Retinal pigment epithelial cell (primary cell): ENCODE measurements around the gene EMC6.

Source experiments
- DNase-seq: peaks from one replicate; pipeline ENCODE4 v3.0.0-alpha.2; 2010; ENCODE audit warnings: low read depth
- H3K4me3 ChIP-seq: 2 replicates; pipeline ENCODE4 v1.5.1; 2011; ENCODE audit warnings: mild to moderate bottlenecking, low read length, control low read depth, moderate library complexity
- TF ChIP-seq, protein P1 (sequence below): conservative IDR thresholded peaks from 2 replicates; pipeline ENCODE4 v1.5.1; 2011; ENCODE audit warnings: low read depth, low read length, control low read depth, inconsistent platforms

EMC6 gene

DNA sequence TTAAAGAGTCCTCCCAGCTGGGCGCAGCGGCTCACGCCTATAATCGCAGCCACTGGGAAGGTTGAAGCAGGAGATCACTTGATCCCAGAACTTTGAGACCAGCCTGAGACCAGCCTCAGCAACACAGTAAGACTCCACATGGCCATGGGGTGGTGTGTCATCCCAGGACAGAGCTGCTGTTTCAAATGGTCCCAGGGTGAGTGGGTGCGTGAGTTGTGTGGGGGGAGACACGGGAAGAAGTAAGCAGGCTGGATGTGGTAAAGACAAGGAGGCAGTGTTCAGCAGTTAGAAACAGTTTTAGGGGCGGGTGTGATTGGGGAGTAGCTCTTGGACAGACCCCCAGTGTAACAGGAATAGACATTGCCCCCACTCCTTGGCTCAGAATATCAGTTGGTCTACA, 36.3 kb upstream of the EMC6 start:
- TF ChIP-seq, protein P1, sequence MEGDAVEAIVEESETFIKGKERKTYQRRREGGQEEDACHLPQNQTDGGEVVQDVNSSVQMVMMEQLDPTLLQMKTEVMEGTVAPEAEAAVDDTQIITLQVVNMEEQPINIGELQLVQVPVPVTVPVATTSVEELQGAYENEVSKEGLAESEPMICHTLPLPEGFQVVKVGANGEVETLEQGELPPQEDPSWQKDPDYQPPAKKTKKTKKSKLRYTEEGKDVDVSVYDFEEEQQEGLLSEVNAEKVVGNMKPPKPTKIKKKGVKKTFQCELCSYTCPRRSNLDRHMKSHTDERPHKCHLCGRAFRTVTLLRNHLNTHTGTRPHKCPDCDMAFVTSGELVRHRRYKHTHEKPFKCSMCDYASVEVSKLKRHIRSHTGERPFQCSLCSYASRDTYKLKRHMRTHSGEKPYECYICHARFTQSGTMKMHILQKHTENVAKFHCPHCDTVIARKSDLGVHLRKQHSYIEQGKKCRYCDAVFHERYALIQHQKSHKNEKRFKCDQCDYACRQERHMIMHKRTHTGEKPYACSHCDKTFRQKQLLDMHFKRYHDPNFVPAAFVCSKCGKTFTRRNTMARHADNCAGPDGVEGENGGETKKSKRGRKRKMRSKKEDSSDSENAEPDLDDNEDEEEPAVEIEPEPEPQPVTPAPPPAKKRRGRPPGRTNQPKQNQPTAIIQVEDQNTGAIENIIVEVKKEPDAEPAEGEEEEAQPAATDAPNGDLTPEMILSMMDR: no peak
- DNase-seq: no peak
- no peak overlapping the region for H3K4me3 ChIP-seq

DNA sequence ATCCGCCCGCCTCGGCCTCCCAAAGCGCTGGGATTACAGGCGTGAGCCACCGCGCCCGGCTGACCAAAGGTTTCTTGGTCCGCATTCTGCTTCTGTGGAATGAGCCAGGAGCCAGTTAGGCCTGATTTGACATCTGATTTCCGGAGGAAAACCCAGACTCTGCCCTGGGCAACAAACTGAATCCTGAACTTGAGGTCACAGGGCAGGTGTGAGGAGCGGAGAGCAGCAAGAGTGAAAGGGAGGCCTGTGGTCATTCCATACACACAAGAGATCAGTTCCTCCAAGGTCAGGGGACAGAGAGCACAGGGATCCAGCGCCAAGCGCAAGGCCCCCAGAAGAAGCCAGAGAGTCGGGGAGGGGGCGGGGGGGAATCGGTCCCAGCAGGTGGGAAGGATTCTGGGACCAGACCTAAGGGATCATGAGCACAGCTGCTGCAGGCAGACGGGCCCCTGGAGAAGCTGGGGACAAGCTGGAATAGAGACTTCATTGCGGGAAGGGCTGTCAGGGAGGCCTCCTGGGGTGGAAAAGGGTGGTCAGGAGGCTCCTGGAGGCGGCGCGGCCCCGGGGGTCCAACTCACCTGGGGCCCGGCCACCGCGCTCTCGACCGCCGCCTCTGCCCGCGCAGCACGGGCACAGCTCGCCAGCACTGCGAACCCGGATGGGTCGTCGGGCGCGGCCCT, 33.0 kb upstream of the EMC6 start:
- DNase-seq: no peak
- TF ChIP-seq, protein P1: no peak
- peak overlapping the region; percentile 86 for H3K4me3 ChIP-seq

DNA sequence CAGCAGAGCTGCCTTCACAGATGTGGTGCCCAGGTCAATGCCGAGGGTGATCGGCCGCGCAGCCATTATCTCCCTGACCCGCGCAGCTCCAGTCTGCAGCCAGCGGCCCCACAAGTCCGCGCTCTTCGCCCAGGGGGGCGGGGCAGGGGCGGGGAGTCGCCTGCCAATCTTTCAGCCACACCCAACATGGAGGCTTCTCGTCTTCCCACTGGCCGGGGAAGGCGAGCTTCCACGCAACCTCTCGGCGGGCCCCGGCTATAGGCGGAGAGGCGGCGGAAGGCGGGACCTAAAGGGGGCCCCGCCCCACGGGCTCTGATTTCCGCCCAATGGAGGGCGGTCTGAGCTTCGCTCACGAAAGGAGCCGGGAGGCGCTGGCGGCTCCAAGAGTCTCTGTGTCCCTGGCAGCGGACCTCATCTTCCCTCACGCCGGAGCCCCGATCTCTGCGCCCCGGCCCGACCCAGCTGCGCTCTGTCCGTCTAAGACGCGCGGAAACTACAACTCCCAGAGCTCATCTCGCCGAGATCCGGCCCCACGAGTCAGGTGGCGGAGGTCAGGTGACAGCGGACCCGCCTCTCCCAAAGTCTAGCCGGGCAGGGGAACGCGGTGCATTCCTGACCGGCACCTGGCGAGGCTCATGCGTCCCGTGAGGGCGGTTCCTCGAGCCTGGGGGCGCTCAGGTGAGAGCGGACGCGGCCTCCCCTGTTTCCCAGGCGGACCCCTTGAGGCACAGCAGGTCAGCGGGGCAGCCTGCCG, 32.3 kb upstream of the EMC6 start, which contains the start of the genes CTNS and SHPK:
TSS of gene CTNS (plus strand) at position 607 of the 754 bp plus-strand sequence. CDS start 3,447 bp downstream, outside the sequence.
TSS of gene SHPK (minus strand) at position 97 of the 754 bp plus-strand sequence. CDS start at position 66, 31 bp downstream.
- TF ChIP-seq, protein P1: no peak
- H3K4me3 ChIP-seq: peak within 1 kb of the TSS; percentile 86
- DNase-seq: peak; percentile 80

DNA sequence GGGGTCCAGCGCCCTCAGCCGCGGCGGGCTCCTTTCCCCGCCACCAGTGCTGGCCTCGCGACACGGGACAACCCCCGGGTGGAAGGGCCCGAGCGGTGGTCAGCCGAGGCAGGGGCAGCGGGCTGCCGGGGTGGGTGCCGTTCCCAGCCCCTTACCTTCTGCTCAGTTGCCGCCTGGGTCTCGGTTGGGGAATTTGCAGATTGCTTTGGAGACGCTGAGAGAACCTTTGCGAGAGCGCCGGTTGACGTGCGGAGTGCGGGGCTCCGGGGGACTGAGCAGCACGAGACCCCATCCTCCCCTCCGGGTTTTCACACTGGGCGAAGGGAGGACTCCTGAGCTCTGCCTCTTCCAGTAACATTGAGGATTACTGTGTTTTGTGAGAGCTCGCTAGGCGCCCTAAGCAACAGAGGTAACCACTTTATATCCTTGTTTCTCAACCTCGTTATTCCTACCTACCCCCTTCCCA, 31.7 kb upstream of the EMC6 start:
- TF ChIP-seq, protein P1: no peak
- DNase-seq: no peak

DNA sequence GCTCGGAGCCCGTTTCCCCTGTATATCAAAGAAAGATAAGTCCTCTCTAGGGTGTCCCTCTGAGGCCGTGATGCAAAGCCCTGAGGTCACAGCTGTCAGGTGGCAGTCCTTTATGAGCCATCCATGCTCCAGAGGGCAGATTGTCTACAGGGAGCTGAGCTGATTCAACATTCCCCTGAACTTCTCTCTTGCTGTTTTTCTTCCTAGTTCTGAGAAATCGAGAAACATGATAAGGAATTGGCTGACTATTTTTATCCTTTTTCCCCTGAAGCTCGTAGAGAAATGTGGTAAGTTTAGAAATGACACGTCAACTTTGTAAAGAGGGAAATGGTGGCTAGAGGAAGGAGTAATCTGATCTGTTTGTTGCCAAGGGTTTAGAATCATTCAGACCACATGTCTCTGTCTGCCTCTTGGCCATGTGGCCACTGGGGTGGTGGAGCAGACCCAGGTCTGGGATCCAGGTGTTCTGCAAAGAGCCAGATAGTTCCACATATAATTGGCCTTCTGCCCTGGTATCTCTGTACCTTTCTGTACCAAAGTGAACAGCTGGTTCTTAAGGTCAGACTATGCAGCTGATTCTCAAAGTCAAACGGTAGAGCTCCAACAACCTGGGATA, 28.5 kb upstream of the EMC6 start:
- TF ChIP-seq, protein P1: no peak
- DNase-seq: no peak
- no peak overlapping the region for H3K4me3 ChIP-seq

More for the DNA sequence above, 31.7 kb upstream of the EMC6 start:
- peak overlapping the region; percentile 86 for H3K4me3 ChIP-seq

DNA sequence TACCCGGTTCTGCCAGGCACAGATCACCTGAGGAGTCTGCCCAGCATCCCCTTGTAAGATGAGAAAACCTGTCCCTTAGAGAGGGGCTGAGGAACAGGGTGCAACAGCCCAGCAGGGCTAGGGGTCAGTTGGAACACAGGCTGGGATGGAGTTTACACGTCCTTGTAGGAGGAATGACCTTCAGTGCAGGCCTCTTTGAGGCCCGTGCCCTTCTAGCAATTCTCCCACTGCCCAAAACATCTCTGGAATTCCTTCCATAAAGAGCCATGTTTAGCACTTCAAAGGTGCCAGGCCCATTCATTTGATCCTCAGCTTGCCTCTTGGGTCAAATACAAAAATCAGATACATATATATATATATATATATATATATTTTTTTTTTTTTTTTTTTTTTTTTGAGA, 27.6 kb upstream of the EMC6 start:
- DNase-seq: no peak
- H3K4me3 ChIP-seq: no peak overlapping the region
- TF ChIP-seq, protein P1: no peak
